ENCODE results near the gene GAP43. TPM values are rescaled to one million over a fixed set of nuclear protein-coding genes. Genes with fewer than 3 reads are reported as not detected.
A peak's percentile ranks its signal among the peaks of the same experiment; 100 is the strongest.
"Not testable (repeated sequence)": the region's sequence is repeated elsewhere in the genome, so short reads cannot be mapped to it uniquely, and the experiment has no call there.

Gene GAP43
- total RNA-seq, 2 donors from 2014 or later: not detected

GRCh38 chr3:115704661-115705338, 81.5 kb downstream of the GAP43 start:
- Mint-ChIP-seq H3K9me3 (no peaks in the 10 kb centered on the region), H3K36me3 (no peaks in the 10 kb centered on the region), H3K27ac (no peak overlapping the region)
- no peak for DNase-seq (ENCODE audit: low spot score in 2 of 2)
- no peak for ATAC-seq

GRCh38 chr3:115706311-115706829, 83.1 kb downstream of the GAP43 start:
- no peak for DNase-seq (ENCODE audit: low spot score in 2 of 2)
- Mint-ChIP-seq H3K36me3 (no peaks in the 10 kb centered on the region), H3K27ac (no peak overlapping the region)

GRCh38 chr3:115708540-115708939, 85.2 kb downstream of the GAP43 start:
- H3K27ac Mint-ChIP-seq: no peak overlapping the region

More at GRCh38 chr3:115706311-115706829, 83.1 kb downstream of the GAP43 start:
- H3K9me3 Mint-ChIP-seq: no peaks in the 10 kb centered on the region
- no peak for ATAC-seq

GRCh38 chr3:115709093-115709492, 85.8 kb downstream of the GAP43 start:
- no peak for ATAC-seq
- Mint-ChIP-seq H3K9me3 (no peaks in the 10 kb centered on the region), H3K27ac (no peak overlapping the region), H3K36me3 (no peaks in the 10 kb centered on the region)
- no peak for DNase-seq (ENCODE audit: low spot score in 2 of 2)

More at GRCh38 chr3:115708540-115708939, 85.2 kb downstream of the GAP43 start:
- DNase-seq (ENCODE audit: low spot score in 2 of 2) (no peak), ATAC-seq (no peak)
- Mint-ChIP-seq H3K9me3 (no peaks in the 10 kb centered on the region), H3K36me3 (no peaks in the 10 kb centered on the region)

- no peaks in the 10 kb centered on the region for H3K9me3 Mint-ChIP-seq
- H3K27ac Mint-ChIP-seq: no peak overlapping the region
- ATAC-seq (no peak), DNase-seq (ENCODE audit: low spot score in 2 of 2) (no peak)
- no peaks in the 10 kb centered on the region for H3K36me3 Mint-ChIP-seq
These were observed 86.6 kb downstream of the GAP43 start for GRCh38 chr3:115709931-115710330.

GRCh38 chr3:115710799-115711198, 87.5 kb downstream of the GAP43 start:
- DNase-seq (ENCODE audit: low spot score in 2 of 2) (no peak), ATAC-seq (no peak)
- H3K36me3 Mint-ChIP-seq: no peaks in the 10 kb centered on the region
- H3K9me3 Mint-ChIP-seq: no peaks in the 10 kb centered on the region
- no peak overlapping the region for H3K27ac Mint-ChIP-seq

GRCh38 chr3:115712871-115713270, 89.6 kb downstream of the GAP43 start:
- DNase-seq (ENCODE audit: low spot score in 2 of 2) (no peak), ATAC-seq (no peak)
- Mint-ChIP-seq H3K9me3 (no peaks in the 10 kb centered on the region), H3K27ac (no peak overlapping the region), H3K36me3 (no peaks in the 10 kb centered on the region)

- H3K36me3 Mint-ChIP-seq: no peaks in the 10 kb centered on the region
- no peak overlapping the region for H3K27ac Mint-ChIP-seq
- ATAC-seq: no peak
- no peak for DNase-seq (ENCODE audit: low spot score in 2 of 2)
- no peaks in the 10 kb centered on the region for H3K9me3 Mint-ChIP-seq
These were observed 90.0 kb downstream of the GAP43 start for GRCh38 chr3:115713284-115713683.

- Mint-ChIP-seq H3K27ac (peak overlapping the region in 1 of 2 donors; percentile 36), H3K9me3 (no peaks in the 10 kb centered on the region), H3K36me3 (no peaks in the 10 kb centered on the region)
- no peak for ATAC-seq
- DNase-seq (ENCODE audit: low spot score in 2 of 2): no peak
These were observed 92.0 kb downstream of the GAP43 start for GRCh38 chr3:115715241-115715745.

- Mint-ChIP-seq H3K9me3 (no peaks in the 10 kb centered on the region), H3K36me3 (no peaks in the 10 kb centered on the region), H3K27ac (no peak overlapping the region)
- ATAC-seq (no peak), DNase-seq (ENCODE audit: low spot score in 2 of 2) (no peak)
These were observed 97.7 kb downstream of the GAP43 start for GRCh38 chr3:115720983-115721382.

- ATAC-seq (no peak), DNase-seq (ENCODE audit: low spot score in 2 of 2) (no peak)
- no peaks in the 10 kb centered on the region for H3K36me3 Mint-ChIP-seq
- no peak overlapping the region for H3K27ac Mint-ChIP-seq
- H3K9me3 Mint-ChIP-seq: peaks cover 0 to 3% of the 10 kb centered on the region in 2 donors
These were observed 102.5 kb downstream of the GAP43 start for GRCh38 chr3:115725800-115726199.

- Mint-ChIP-seq H3K36me3 (no peaks in the 10 kb centered on the region), H3K27ac (no peak overlapping the region), H3K9me3 (peaks cover 0 to 3% of the 10 kb centered on the region in 2 donors)
- ATAC-seq: peak in 1 of 2 donors; percentile 80
- no peak for DNase-seq (ENCODE audit: low spot score in 2 of 2)
These were observed 103.8 kb downstream of the GAP43 start for GRCh38 chr3:115727135-115727534.

- ATAC-seq: no peak
- Mint-ChIP-seq H3K27ac (no peak overlapping the region), H3K9me3 (peaks cover 0 to 3% of the 10 kb centered on the region in 2 donors), H3K36me3 (no peaks in the 10 kb centered on the region)
- DNase-seq (ENCODE audit: low spot score in 2 of 2): no peak
These were observed 104.7 kb downstream of the GAP43 start for GRCh38 chr3:115728013-115728412.

GRCh38 chr3:115736341-115736740, 113.0 kb downstream of the GAP43 start:
- DNase-seq (ENCODE audit: low spot score in 2 of 2); ATAC-seq; H3K27ac Mint-ChIP-seq: not testable (repeated sequence)
- peaks cover 10 to 11% of the 10 kb centered on the region in 2 donors for H3K36me3 Mint-ChIP-seq
- peaks cover 12 to 17% of the 10 kb centered on the region in 2 donors for H3K9me3 Mint-ChIP-seq

- DNase-seq (ENCODE audit: low spot score in 2 of 2): no peak
- no peak for ATAC-seq
- H3K36me3 Mint-ChIP-seq: peaks cover 14 to 15% of the 10 kb centered on the region in 2 donors
- H3K27ac Mint-ChIP-seq: no peak overlapping the region
- H3K9me3 Mint-ChIP-seq: peaks cover 12 to 19% of the 10 kb centered on the region in 2 donors
These were observed 118.3 kb downstream of the GAP43 start for GRCh38 chr3:115741650-115742049.

- H3K27ac Mint-ChIP-seq: not testable (repeated sequence)
These were observed 121.2 kb downstream of the GAP43 start for GRCh38 chr3:115744516-115744915.

GRCh38 chr3:115752978-115753377, 129.7 kb downstream of the GAP43 start:
- H3K9me3 Mint-ChIP-seq; H3K27ac Mint-ChIP-seq; DNase-seq (ENCODE audit: low spot score in 2 of 2); ATAC-seq; H3K36me3 Mint-ChIP-seq: not testable (repeated sequence)

More at GRCh38 chr3:115744516-115744915, 121.2 kb downstream of the GAP43 start:
- not testable (repeated sequence) for ATAC-seq; DNase-seq (ENCODE audit: low spot score in 2 of 2)
- Mint-ChIP-seq H3K9me3 (peaks cover 9 to 14% of the 10 kb centered on the region in 2 donors), H3K36me3 (peaks cover 14 to 15% of the 10 kb centered on the region in 2 donors)

Data from activated naive CD4-positive, alpha-beta T cell treated with anti-CD3 and anti-CD28 coated beads, Interleukin-2, amount 50 U/mL, for 72 hours (primary cell).